ENCODE data around the gene ANKRD27. TPM values are rescaled to one million over a fixed set of nuclear protein-coding genes. Genes with fewer than 3 reads are reported as not detected.
"Not testable (repeated sequence)": the region's sequence is repeated elsewhere in the genome, so short reads cannot be mapped to it uniquely, and the experiment has no call there.

Gene ANKRD27
- polyA plus RNA-seq, 1 of the 3 experiments (the other 2 are of a cell fraction), result 16.5 TPM

- no peak for TF ChIP-seq YY1 (IDR thresholded peaks at IDR 0.05; ENCODE audit: low read depth)
- no peak for TF ChIP-seq USF2 (IDR thresholded peaks at IDR 0.05; ENCODE audit: borderline replicate concordance, low read depth, low read length)
- no peak for TF ChIP-seq SIN3A (IDR thresholded peaks at IDR 0.05; ENCODE audit: borderline replicate concordance, low read depth, low read length)
- no peak for TF ChIP-seq REST (IDR thresholded peaks at IDR 0.05; ENCODE audit: low read depth, low read length)
- TF ChIP-seq SMC3 (IDR thresholded peaks at IDR 0.05; ENCODE audit: low read depth, low read length), result no peak
Observed at GRCh38 chr19:32653599-32653915, 21.4 kb downstream of the ANKRD27 start (continued).

GRCh38 chr19:32652894-32653598 lies 21.9 kb downstream of the ANKRD27 start:
- TF ChIP-seq USF1 (IDR thresholded peaks at IDR 0.05; ENCODE audit: borderline replicate concordance, low read depth) (no peak), NFIC (IDR thresholded peaks at IDR 0.05; ENCODE audit: borderline replicate concordance) (peak; percentile 66), TCF12 (IDR thresholded peaks at IDR 0.05) (no peak)
- CTCF ChIA-PET, result interaction anchor here (2.3 kb wide), 1 partner anchor 53 kb away, joined by 5 read pairs; no protein-coding TSS in a partner anchor
- WGBS (ENCODE audit: low lambda C conversion rate), result 79% methylated on average over 12 of the region's 12 CpGs
- Histone ChIP-seq H3K4me3 (ENCODE audit: low read depth in 2 of 2, low read length in 1 of 2) (no peak overlapping the region), H3K9me3 (no peaks in the 10 kb centered on the region), H3K79me2 (ENCODE audit: insufficient read depth) (peaks cover 16% of the 10 kb centered on the region; the same call in 1 of the 2 replicates), H3K4me1 (ENCODE audit: control insufficient read depth in 1 of 2, insufficient read depth in 2 of 2, low read depth in 1 of 2, low read length in 1 of 2) (peaks cover 0 to 4% of the 10 kb centered on the region in 2 experiments; a peak in 1 of 4 replicates), H3K4me2 (no peak overlapping the region), H3K27me3 (ENCODE audit: insufficient read depth) (no peaks in the 10 kb centered on the region), H3F3A (replicated peaks; ENCODE audit: insufficient read depth) (no peaks in the 10 kb centered on the region), H3K9ac (no peak overlapping the region), H3K27ac (ENCODE audit: low read depth in 2 of 2, low read length in 1 of 2) (no peak overlapping the region), H3K9me2 (no peaks in the 10 kb centered on the region), H3K36me3 (replicated peaks in 1 of 2; ENCODE audit: control insufficient read depth in 1 of 2, insufficient read depth in 2 of 2, low read length in 1 of 2) (peaks cover 5 to 9% of the 10 kb centered on the region in 2 experiments), H4K20me1 (ENCODE audit: insufficient read depth) (no peaks in the 10 kb centered on the region), H2AFZ (ENCODE audit: low read depth) (no peak overlapping the region)
- POLR2A ChIA-PET, result no interaction called here
- peak; percentile 50 for DNase-seq

DNA sequence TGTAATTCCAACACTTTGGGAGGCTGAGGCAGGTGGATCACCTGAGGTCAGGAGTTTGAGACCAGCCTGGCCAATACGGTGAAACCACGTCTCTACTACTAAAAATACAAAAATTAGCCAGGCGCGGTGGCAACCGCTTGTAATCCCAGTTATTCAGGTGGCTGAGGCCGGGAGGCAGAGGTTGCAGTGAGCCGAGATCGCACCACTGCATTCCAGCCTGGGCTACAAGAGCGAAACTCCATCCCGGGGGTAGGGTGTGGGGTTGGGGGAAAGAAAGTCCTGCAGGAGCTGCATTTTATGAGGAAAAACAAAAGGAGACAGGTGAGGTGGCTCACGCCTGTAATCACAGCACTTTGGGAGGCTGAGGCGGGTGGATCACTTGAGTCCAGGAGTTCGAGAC lies 22.6 kb downstream of the ANKRD27 start:
- ChIA-PET CTCF (interaction anchor here (2.3 kb wide), 1 partner anchor 52 kb away, joined by 5 read pairs; no protein-coding TSS in a partner anchor), POLR2A (interaction anchor here (0.6 kb wide), 1 partner anchor 16 kb away, joined by 3 read pairs; no protein-coding TSS in a partner anchor)
- H3K36me3 ChIP-seq (replicated peaks in 1 of 2; ENCODE audit: control insufficient read depth in 1 of 2, insufficient read depth in 2 of 2, low read length in 1 of 2); H3K9ac ChIP-seq; H3K4me3 ChIP-seq (ENCODE audit: low read depth in 2 of 2, low read length in 1 of 2); H3K9me3 ChIP-seq; H3K27me3 ChIP-seq (ENCODE audit: insufficient read depth); DNase-seq; H3F3A ChIP-seq (replicated peaks; ENCODE audit: insufficient read depth); H3K4me2 ChIP-seq; H3K4me1 ChIP-seq (ENCODE audit: control insufficient read depth in 1 of 2, insufficient read depth in 2 of 2, low read depth in 1 of 2, low read length in 1 of 2); H3K9me2 ChIP-seq; H3K27ac ChIP-seq (ENCODE audit: low read depth in 2 of 2, low read length in 1 of 2); H4K20me1 ChIP-seq (ENCODE audit: insufficient read depth); H2AFZ ChIP-seq (ENCODE audit: low read depth): not testable (repeated sequence)
- WGBS (ENCODE audit: low lambda C conversion rate), result 98% methylated on average over 13 of the region's 13 CpGs
- peaks cover 15% of the 10 kb centered on the region; the same call in 1 of the 2 replicates for H3K79me2 ChIP-seq (ENCODE audit: insufficient read depth)

All from SK-N-SH (cell line).